ENCODE results near the gene PCIF1. TPM values are rescaled to one million over a fixed set of nuclear protein-coding genes. Genes with fewer than 3 reads are reported as not detected.

The PCIF1 gene
- total and polyA plus RNA-seq, 9 of the 15 experiments (the other 6 are each of a cell fraction or from before 2014, with no cell fraction given) = 5.8 to 29.4 (median 11.3) TPM

DNA sequence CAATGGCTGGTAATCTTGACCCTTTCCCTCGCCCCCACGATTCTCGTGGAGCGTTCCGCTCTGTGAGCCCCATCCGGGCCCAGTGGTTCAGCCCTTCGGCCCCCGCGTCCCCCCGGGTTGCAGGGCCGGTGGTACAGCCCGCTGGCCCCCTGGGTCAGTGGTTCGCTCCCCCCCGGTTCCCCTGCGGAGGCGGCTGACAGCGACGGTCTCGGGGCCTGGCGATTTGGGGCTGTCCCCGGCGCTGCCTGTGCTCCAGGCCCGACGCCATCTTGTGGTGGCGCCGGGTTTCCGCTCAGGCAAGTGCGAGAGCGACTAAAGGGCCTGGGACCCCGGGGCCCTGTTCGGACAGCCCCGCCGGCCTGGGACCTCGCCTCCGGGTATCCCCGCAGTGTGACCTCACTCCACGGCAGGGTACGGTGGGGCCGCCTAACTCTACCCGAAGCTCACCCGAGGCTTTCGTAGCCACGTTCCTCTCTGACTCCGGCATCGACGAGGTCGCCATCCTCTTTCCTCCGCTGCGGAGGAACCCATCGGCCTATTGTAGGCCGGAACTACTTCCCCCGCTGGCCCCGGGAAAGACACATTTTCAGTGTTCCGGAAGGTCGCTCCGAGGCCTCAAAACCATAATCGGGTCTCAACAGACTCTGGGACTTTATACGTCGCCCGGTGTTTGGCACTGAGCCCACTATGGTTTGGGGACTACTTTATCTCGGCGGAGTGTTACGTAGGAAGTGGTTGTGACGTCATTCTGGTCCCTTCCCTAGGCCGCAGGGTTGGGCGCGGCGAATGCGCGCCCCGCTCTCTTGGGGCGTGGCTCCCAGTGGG, 37.4 kb downstream of the PCIF1 start, which contains the start of gene ZNF335 (continued):
- TF ChIP-seq, protein P1, sequence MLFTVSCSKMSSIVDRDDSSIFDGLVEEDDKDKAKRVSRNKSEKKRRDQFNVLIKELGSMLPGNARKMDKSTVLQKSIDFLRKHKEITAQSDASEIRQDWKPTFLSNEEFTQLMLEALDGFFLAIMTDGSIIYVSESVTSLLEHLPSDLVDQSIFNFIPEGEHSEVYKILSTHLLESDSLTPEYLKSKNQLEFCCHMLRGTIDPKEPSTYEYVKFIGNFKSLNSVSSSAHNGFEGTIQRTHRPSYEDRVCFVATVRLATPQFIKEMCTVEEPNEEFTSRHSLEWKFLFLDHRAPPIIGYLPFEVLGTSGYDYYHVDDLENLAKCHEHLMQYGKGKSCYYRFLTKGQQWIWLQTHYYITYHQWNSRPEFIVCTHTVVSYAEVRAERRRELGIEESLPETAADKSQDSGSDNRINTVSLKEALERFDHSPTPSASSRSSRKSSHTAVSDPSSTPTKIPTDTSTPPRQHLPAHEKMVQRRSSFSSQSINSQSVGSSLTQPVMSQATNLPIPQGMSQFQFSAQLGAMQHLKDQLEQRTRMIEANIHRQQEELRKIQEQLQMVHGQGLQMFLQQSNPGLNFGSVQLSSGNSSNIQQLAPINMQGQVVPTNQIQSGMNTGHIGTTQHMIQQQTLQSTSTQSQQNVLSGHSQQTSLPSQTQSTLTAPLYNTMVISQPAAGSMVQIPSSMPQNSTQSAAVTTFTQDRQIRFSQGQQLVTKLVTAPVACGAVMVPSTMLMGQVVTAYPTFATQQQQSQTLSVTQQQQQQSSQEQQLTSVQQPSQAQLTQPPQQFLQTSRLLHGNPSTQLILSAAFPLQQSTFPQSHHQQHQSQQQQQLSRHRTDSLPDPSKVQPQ (CRISPR knock-in tag; IDR thresholded peaks at IDR 0.05; ENCODE audit: borderline replicate concordance) = no peak
- TF ChIP-seq L3MBTL2 (IDR thresholded peaks at IDR 0.05) (peak; percentile 66; the same call in 1 of the 2 replicates), NEUROD1 (IDR thresholded peaks at IDR 0.05; ENCODE audit: borderline replicate concordance, low read depth, low read length, partially characterized antibody) (peak; percentile 92), ZNF695 (CRISPR knock-in tag; IDR thresholded peaks at IDR 0.05) (no peak), HNRNPL (IDR thresholded peaks at IDR 0.05; ENCODE audit: low read depth, low read length) (0 out of 2 replicates have a peak, but pooled peaks have one; percentile 27), TBL1XR1 (IDR thresholded peaks at IDR 0.05; ENCODE audit: low read length in 2 of 2) (peak in 1 of 2 experiments; percentile 91; a peak in 3 of 4 replicates), SP1 (CRISPR knock-in tag; IDR thresholded peaks at IDR 0.05) (peak; percentile 94), SMARCB1 (IDR thresholded peaks at IDR 0.05; ENCODE audit: insufficient read length, low read depth) (no peak), CBFA2T3 (IDR thresholded peaks at IDR 0.05) (peak; percentile 39; the same call in 1 of the 2 replicates), ZNF124 (CRISPR knock-in tag; IDR thresholded peaks at IDR 0.05) (no peak), FOXP4 (CRISPR knock-in tag; IDR thresholded peaks at IDR 0.05; ENCODE audit: borderline replicate concordance) (peak; percentile 15; the same call in 1 of the 2 replicates), RBBP5 (IDR thresholded peaks at IDR 0.05; ENCODE audit: borderline replicate concordance, insufficient read depth, low read length, poor library complexity, severe bottlenecking) (peak; percentile 86)
- TF ChIP-seq, protein P2, sequence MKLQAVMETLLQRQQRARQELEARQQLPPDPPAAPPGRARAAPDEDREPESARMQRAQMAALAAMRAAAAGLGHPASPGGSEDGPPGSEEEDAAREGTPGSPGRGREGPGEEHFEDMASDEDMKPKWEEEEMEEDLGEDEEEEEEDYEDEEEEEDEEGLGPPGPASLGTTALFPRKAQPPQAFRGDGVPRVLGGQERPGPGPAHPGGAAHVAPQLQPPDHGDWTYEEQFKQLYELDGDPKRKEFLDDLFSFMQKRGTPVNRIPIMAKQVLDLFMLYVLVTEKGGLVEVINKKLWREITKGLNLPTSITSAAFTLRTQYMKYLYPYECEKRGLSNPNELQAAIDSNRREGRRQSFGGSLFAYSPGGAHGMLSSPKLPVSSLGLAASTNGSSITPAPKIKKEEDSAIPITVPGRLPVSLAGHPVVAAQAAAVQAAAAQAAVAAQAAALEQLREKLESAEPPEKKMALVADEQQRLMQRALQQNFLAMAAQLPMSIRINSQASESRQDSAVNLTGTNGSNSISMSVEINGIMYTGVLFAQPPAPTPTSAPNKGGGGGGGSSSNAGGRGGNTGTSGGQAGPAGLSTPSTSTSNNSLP (IDR thresholded peaks at IDR 0.05; ENCODE audit: borderline replicate concordance, low read depth, low read length) = no peak; the same call in 1 of the 2 replicates
- TF ChIP-seq, protein P3, sequence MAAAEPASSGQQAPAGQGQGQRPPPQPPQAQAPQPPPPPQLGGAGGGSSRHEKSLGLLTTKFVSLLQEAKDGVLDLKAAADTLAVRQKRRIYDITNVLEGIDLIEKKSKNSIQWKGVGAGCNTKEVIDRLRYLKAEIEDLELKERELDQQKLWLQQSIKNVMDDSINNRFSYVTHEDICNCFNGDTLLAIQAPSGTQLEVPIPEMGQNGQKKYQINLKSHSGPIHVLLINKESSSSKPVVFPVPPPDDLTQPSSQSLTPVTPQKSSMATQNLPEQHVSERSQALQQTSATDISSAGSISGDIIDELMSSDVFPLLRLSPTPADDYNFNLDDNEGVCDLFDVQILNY (CRISPR knock-in tag; IDR thresholded peaks at IDR 0.05) = no peak
- TF ChIP-seq, protein P4, sequence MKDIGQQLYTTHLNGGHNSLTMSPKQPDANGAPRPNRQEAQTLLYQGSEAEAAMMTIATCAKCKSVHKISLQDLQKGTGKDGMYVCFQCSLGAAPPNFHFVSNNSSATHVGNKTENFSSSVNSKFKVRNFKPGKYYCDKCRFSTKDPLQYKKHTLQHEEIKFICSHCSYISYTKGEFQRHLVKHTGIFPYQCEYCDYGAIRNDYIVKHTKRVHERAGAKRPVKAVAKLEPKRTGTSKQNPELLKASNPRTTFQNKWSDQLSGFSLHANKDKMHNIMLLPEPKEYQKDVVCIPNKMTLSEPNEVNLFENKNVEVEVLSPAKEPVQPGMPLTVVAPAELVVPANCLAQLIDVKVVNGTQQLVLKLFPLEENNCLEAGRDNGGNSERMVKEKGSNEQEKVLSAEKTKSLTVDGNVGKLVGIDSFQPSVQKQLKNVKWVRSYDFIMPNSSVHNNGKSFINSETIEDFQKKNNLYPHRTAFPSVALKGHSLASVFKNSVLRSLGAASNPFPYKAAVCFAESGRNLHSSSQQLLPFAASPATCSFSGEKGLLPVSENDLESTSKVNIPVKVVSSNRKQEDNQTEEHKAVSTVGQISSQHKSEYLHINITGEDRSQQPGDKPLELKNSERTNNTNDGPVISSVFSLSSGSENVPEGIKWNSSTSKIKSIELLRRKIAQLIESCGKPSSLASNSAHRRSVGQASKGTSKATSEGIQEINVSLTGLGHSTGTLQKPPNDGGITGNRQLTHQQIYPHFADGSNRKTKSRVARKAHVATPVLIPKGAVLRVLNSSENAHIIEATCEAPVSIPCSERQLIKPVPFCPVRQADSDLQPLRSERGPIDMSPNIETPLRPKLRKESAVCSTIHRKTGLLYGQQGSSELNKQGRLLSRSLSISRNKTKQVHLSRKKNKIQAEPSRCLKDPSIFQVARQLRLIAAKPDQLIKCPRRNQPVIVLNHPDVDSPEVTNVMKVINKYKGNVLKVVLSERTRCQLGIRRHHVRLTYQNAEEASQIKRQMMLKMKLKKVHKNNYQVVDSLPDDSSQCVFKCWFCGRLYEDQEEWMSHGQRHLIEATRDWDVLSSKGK (CRISPR knock-in tag; IDR thresholded peaks at IDR 0.05) = no peak; the same call in 1 of the 2 replicates

All from K562 (cell line).